ENCODE measurements around the gene CDK2.
"Not testable (repeated sequence)": the region's sequence is repeated elsewhere in the genome, so short reads cannot be mapped to it uniquely, and the experiment has no call there.

The CDK2 gene

GRCh38 chr12:55982319-55982936, 15.8 kb downstream of the CDK2 start:
- no peak for DNase-seq

GRCh38 chr12:55983232-55983842, 16.7 kb downstream of the CDK2 start:
- no peak for DNase-seq

GRCh38 chr12:55984861-55985260, 18.2 kb downstream of the CDK2 start:
- DNase-seq, result no peak

- no peak for DNase-seq
Measured at GRCh38 chr12:55985341-55985740, 18.7 kb downstream of the CDK2 start.

GRCh38 chr12:55985976-55986375, 19.3 kb downstream of the CDK2 start:
- not testable (repeated sequence) for DNase-seq

GRCh38 chr12:55991110-55991509, 24.5 kb downstream of the CDK2 start:
- no peak for DNase-seq

GRCh38 chr12:55993230-55993853, 26.7 kb downstream of the CDK2 start:
- DNase-seq, result no peak

GRCh38 chr12:55995366-55995765, 28.7 kb downstream of the CDK2 start:
- no peak for DNase-seq

- DNase-seq, result peak; percentile 38
Measured at GRCh38 chr12:55996201-55996714, 29.6 kb downstream of the CDK2 start.

GRCh38 chr12:55996715-55997534, 30.3 kb downstream of the CDK2 start, which contains the start of gene SUOX:
TSS of gene SUOX (plus strand) at chr12:55997276. CDS start at chr12:56002222, 4,946 bp downstream.
- DNase-seq, result peak; percentile 87

GRCh38 chr12:55997535-55997859, 30.9 kb downstream of the CDK2 start:
- no peak for DNase-seq

GRCh38 chr12:55999522-55999921, 32.9 kb downstream of the CDK2 start:
- not testable (repeated sequence) for DNase-seq

- DNase-seq, result not testable (repeated sequence)
Measured at GRCh38 chr12:55999999-56000540, 33.4 kb downstream of the CDK2 start.

- DNase-seq, result no peak
Measured at GRCh38 chr12:56001487-56002100, 35.0 kb downstream of the CDK2 start.

GRCh38 chr12:56003376-56003775, 36.7 kb downstream of the CDK2 start:
- not testable (repeated sequence) for DNase-seq

GRCh38 chr12:56004211-56004610, 37.6 kb downstream of the CDK2 start:
- DNase-seq, result no peak

- DNase-seq, result no peak
Measured at GRCh38 chr12:56007564-56008559, 41.2 kb downstream of the CDK2 start.

- no peak for DNase-seq
Measured at GRCh38 chr12:56010111-56010570, 43.5 kb downstream of the CDK2 start.

- DNase-seq, result no peak
Measured at GRCh38 chr12:56011509-56012090, 45.0 kb downstream of the CDK2 start.

GRCh38 chr12:56013482-56013881, 46.9 kb downstream of the CDK2 start:
- no peak for DNase-seq

- no peak for DNase-seq
Measured at GRCh38 chr12:56014205-56014604, 47.6 kb downstream of the CDK2 start.

Data from DMS153 (cell line).